Lung (tissue), 12 donors: ENCODE measurements around the gene SLC27A3. TPM values are rescaled to one million over a fixed set of nuclear protein-coding genes. Genes with fewer than 3 reads are reported as not detected.

ENCODE experiments used
- ATAC-seq: fragments of 200-7000 bp; cut with Tn5 transposase; one replicate; pipeline ENCODE4 v1.9.1; 2020; ENCODE audit warnings: moderate number of reproducible peaks; ENCODE audit not compliant: insufficient read depth, low FRiP score
- DNase-seq, 3 donors: peaks; one replicate each; pipeline ENCODE4 v3.0.0-alpha.2; 2013 to 2017
- H3K27ac ChIP-seq, 2 donors: one replicate each; pipeline ENCODE4 v1.5.1; 2013; ENCODE audit warnings: mild to moderate bottlenecking in 2 of 2, moderate library complexity in 2 of 2, control low read depth in 1 of 2, inconsistent platforms in 1 of 2, low read depth in 1 of 2, low read length in 1 of 2
- H3K27me3 ChIP-seq, 3 donors: one replicate each; pipeline ENCODE4 v1.5.1; 2013; ENCODE audit warnings: low read length in 2 of 3; ENCODE audit not compliant: control insufficient read depth in 3 of 3, insufficient read depth in 3 of 3
- H3K36me3 ChIP-seq, 4 donors: one replicate each; pipeline ENCODE4 v1.5.1; 2013; ENCODE audit warnings: low read length in 4 of 4, mild to moderate bottlenecking in 1 of 4, moderate library complexity in 1 of 4; ENCODE audit not compliant: control insufficient read depth in 4 of 4, insufficient read depth in 4 of 4
- H3K4me1 ChIP-seq, 5 donors: one replicate each; pipeline ENCODE4 v1.5.1; 2013; ENCODE audit warnings: low read length in 5 of 5, mild to moderate bottlenecking in 2 of 5, moderate library complexity in 1 of 5; ENCODE audit not compliant: control insufficient read depth in 5 of 5, insufficient read depth in 5 of 5
- H3K4me3 ChIP-seq: one replicate; pipeline ENCODE4 v1.5.1; 2013; ENCODE audit warnings: mild to moderate bottlenecking, control low read depth, moderate library complexity
- H3K9ac ChIP-seq, 2 donors: one replicate each; pipeline ENCODE4 v1.5.1; 2013; ENCODE audit warnings: low read length in 2 of 2, control low read depth in 1 of 2; ENCODE audit not compliant: insufficient read depth in 1 of 2
- H3K9me3 ChIP-seq, 4 donors: one replicate each; pipeline ENCODE4 v1.5.1; 2013; ENCODE audit warnings: low read length in 3 of 4, mild to moderate bottlenecking in 1 of 4, moderate library complexity in 1 of 4; ENCODE audit not compliant: control insufficient read depth in 4 of 4, insufficient read depth in 3 of 4
- CTCF ChIP-seq: IDR thresholded peaks from 2 replicates; pipeline ENCODE4 v1.5.1; 2012; ENCODE audit warnings: mild to moderate bottlenecking; ENCODE audit errors: control extremely low read depth, extremely low read depth
- WGBS, 2 donors: extraction: QIAGEN DNeasy Blood & Tissue Kit; methylation state at CpG; one replicate each; pipeline ENCODE4 v1.1.7; 2013; 5-methylcytosine and 5-hydroxymethylcytosine counted together
- polyA plus RNA-seq, 2 donors: library from polyadenylated mRNA; stranded (reverse); fragments of 200-250 nt; gene quantifications; one replicate each; pipeline ENCODE4 v1.2.1, GENCODE V29; 2013
- total RNA-seq, 2 donors: library from RNA; depleted of rRNA in 1 of 2; stranded (reverse); fragments of >200 nt in 1 of 2; gene quantifications; one replicate each; pipeline ENCODE4 v1.2.1, GENCODE V29; 2014 to 2021
- donor health status: control.
- donor health status: control.
- donor health status: Bipolar disorder and iron deficiency.
- donor health status: healthy.
- donor health status: DM: yes; HTN: yes; CAD: no.

Gene SLC27A3
- total and polyA plus RNA-seq, 4 donors: 15.8 to 223 (median 108) TPM

GRCh38 chr1:153742411-153743142 lies 32.6 kb upstream of the SLC27A3 start:
- Histone ChIP-seq H3K36me3 (peaks cover 28 to 60% (median 34%) of the 10 kb centered on the region in 4 donors), H3K9ac (no peak overlapping the region), H3K27me3 (no peaks in the 10 kb centered on the region), H3K4me1 (peaks cover 0 to 5% (median 0%) of the 10 kb centered on the region in 5 donors), H3K9me3 (no peaks in the 10 kb centered on the region), H3K27ac (peak overlapping the region in 1 of 2 donors; percentile 64), H3K4me3 (no peak overlapping the region)
- no peak for TF ChIP-seq CTCF
- peak; percentile 72 for ATAC-seq
- no peak for DNase-seq
- 61 to 65% methylated on average over 5 of the region's 5 CpGs for WGBS, 2 donors

- WGBS, 2 donors: 93 to 100% methylated on average over 2 of the region's 2 CpGs
- no peaks in the 10 kb centered on the region for H3K9me3 ChIP-seq
- H3K27ac ChIP-seq: no peak overlapping the region
- H3K9ac ChIP-seq: no peak overlapping the region
- DNase-seq (no peak), ATAC-seq (no peak)
- TF ChIP-seq CTCF: no peak
- no peaks in the 10 kb centered on the region for H3K27me3 ChIP-seq
- H3K4me1 ChIP-seq: peaks cover 0 to 27% (median 0%) of the 10 kb centered on the region in 5 donors
- no peak overlapping the region for H3K4me3 ChIP-seq
- peaks cover 37 to 76% (median 43%) of the 10 kb centered on the region in 4 donors for H3K36me3 ChIP-seq
Observed at GRCh38 chr1:153745417-153745816, 29.8 kb upstream of the SLC27A3 start.

- no peak for ATAC-seq
- Histone ChIP-seq H3K36me3 (peaks cover 39 to 76% (median 42%) of the 10 kb centered on the region in 4 donors), H3K27ac (peak overlapping the region in 1 of 2 donors; percentile 32), H3K9ac (no peak overlapping the region), H3K9me3 (no peaks in the 10 kb centered on the region), H3K4me1 (peaks cover 0 to 29% (median 0%) of the 10 kb centered on the region in 5 donors), H3K4me3 (no peak overlapping the region), H3K27me3 (no peaks in the 10 kb centered on the region)
- DNase-seq: no peak
- no peak for TF ChIP-seq CTCF
- 93 to 96% methylated on average over 13 of the region's 13 CpGs for WGBS, 2 donors
Observed at GRCh38 chr1:153746174-153746573, 29.0 kb upstream of the SLC27A3 start.
